Endothelial cell of coronary artery (primary cell): Measurements from ENCODE around the gene HRCT1. TPM values are rescaled to one million over a fixed set of nuclear protein-coding genes. Genes with fewer than 3 reads are reported as not detected.

Source experiments
- total RNA-seq: library from RNA; depleted of rRNA; stranded (reverse); fragments of >200 nt; gene quantifications from 2 replicates; pipeline ENCODE4 v1.2.3, GENCODE V29; 2014

HRCT1 gene
- 0.56 and 3.7 TPM in 2 replicates for total RNA-seq

GRCh38 chr9:35905912-35906679 lies at the start of gene HRCT1:
Gene HRCT1, plus strand, starts transcription at chr9:35906202. Its CDS starts 86 bp downstream, at chr9:35906288.

GRCh38 chr9:35870351-35870923 lies 35.6 kb upstream of the HRCT1 start, which contains the start of gene OR13J1:
Gene OR13J1, minus strand, starts transcription at chr9:35870401. Its CDS starts 0 bp downstream, at chr9:35870401.

DNA sequence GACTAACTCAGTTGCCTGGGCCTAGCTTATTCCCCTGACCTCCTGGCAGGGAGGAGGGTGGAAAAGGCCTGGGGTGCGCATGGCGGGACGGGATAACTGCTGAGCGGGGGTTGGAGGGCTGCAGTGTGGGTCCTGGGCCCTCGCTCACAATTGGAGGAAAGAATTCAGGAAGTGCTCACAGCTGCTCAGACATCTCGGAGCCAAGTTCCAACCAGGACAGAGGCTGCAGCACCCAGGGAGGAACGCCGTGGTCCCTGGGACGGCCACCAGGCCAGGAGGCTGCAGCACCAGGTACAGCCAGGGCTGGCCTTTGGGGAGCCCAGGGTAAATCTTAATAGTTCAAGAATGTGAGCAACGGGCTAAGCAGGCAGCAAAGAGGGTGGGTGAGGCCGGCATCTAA lies 3.3 kb downstream of the HRCT1 start, which contains the start of gene SPAAR:
TSS of gene SPAAR (plus strand) at position 217 of the 400 bp plus-strand sequence. CDS start 974 bp downstream, outside the sequence.

Other genes with a start within 250 kb of the HRCT1 start
- 34,663 and 71,197 TPM in 2 replicates for gene RMRP, start 248.2 kb upstream of the HRCT1 start, total RNA-seq
- 8.9 and 13.7 TPM in 2 replicates for gene CCDC107, start 247.9 kb upstream of the HRCT1 start, total RNA-seq
- gene ARHGEF39, start 241.0 kb upstream of the HRCT1 start, total RNA-seq: 0.38 and 0.81 TPM in 2 replicates
- 0.19 TPM in 1 of 2 replicates, not detected in the other for gene CA9, start 232.3 kb upstream of the HRCT1 start, total RNA-seq
- gene TPM2, start 216.3 kb upstream of the HRCT1 start, total RNA-seq: 316 and 644 TPM in 2 replicates
- 315 and 441 TPM in 2 replicates for gene TLN1, start 174.0 kb upstream of the HRCT1 start, total RNA-seq
- 51.5 and 52.2 TPM in 2 replicates for gene CREB3, start 173.5 kb upstream of the HRCT1 start, total RNA-seq
- gene GBA2, start 157.0 kb upstream of the HRCT1 start, total RNA-seq: 63.2 and 65.8 TPM in 2 replicates
- 8.5 and 10.8 TPM in 2 replicates for gene RGP1, start 156.9 kb upstream of the HRCT1 start, total RNA-seq
- gene MSMP, start 151.9 kb upstream of the HRCT1 start, total RNA-seq: 6.5 and 13.3 TPM in 2 replicates
- gene NPR2, start 114.6 kb upstream of the HRCT1 start, total RNA-seq: 6.2 and 14.1 TPM in 2 replicates
- gene SPAG8, start 93.9 kb upstream of the HRCT1 start, total RNA-seq: 0.19 and 0.27 TPM in 2 replicates
- gene HINT2, start 91.2 kb upstream of the HRCT1 start, total RNA-seq: 18.4 and 21.7 TPM in 2 replicates
- not detected in 2 replicates for gene FAM221B, start 77.5 kb upstream of the HRCT1 start, total RNA-seq
- gene TMEM8B, start 77.0 kb upstream of the HRCT1 start, total RNA-seq: 0.09 and 1.1 TPM in 2 replicates
- gene OR13J1, start 35.8 kb upstream of the HRCT1 start, total RNA-seq: not detected in 2 replicates
- gene SPAAR, start 3.3 kb downstream of the HRCT1 start, total RNA-seq: 10.4 and 12.7 TPM in 2 replicates
- not detected in 2 replicates for gene OR2S2, start 52.0 kb downstream of the HRCT1 start, total RNA-seq
- 10.1 and 24.8 TPM in 2 replicates for gene RECK, start 130.7 kb downstream of the HRCT1 start, total RNA-seq
- 44.6 and 45.4 TPM in 2 replicates for gene GLIPR2, start 230.5 kb downstream of the HRCT1 start, total RNA-seq